Esophagus squamous epithelium (tissue), 5 donors: ENCODE measurements around the gene PLG. TPM values are rescaled to one million over a fixed set of nuclear protein-coding genes. Genes with fewer than 3 reads are reported as not detected.

Experiments used
- DNase-seq: peaks from one replicate; lab custom pipeline; 2025; lab: John Stamatoyannopoulos, UW
- H3K27ac ChIP-seq, 4 donors: fragments of 200-600 bp; sonication (generic); one replicate each; pipeline ENCODE4 v1.5.1; 2016 to 2019; ENCODE audit warnings: mild to moderate bottlenecking in 1 of 4
- H3K27me3 ChIP-seq, 4 donors: fragments of 200-600 bp; sonication (generic); 1 replicate in 3 of 4; 2 replicates in 1 of 4; pipeline versions ENCODE4 v1.5.1 to v1.6.0; 2017 to 2021; ENCODE audit warnings: antibody characterized with exemption in 1 of 4
- H3K36me3 ChIP-seq, 3 donors: fragments of 200-600 bp; sonication (generic); one replicate each; pipeline ENCODE4 v1.5.1; 2016 to 2019
- H3K4me1 ChIP-seq, 3 donors: fragments of 200-600 bp; sonication (generic); one replicate each; pipeline ENCODE4 v1.5.1; 2017 to 2019
- H3K4me3 ChIP-seq, 4 donors: fragments of 200-600 bp; sonication (generic); 1 replicate in 3 of 4; 2 replicates in 1 of 4; pipeline ENCODE4 v1.5.1; 2016 to 2019; ENCODE audit warnings: mild to moderate bottlenecking in 2 of 4, moderate library complexity in 1 of 4
- H3K9me3 ChIP-seq, 3 donors: fragments of 200-600 bp; sonication (generic); one replicate each; pipeline ENCODE4 v1.5.1; 2016 to 2019
- POLR2A ChIP-seq, 4 donors: fragments of 450-650 bp; IDR thresholded peaks; one replicate each; pipeline ENCODE4 v1.6.1; 2017; ENCODE audit warnings: antibody characterized with exemption in 4 of 4, mild to moderate bottlenecking in 4 of 4, moderate library complexity in 3 of 4
- WGBS, 2 donors: methylation state at CpG; one replicate each; pipeline ENCODE4 v1.1.5; 2018; 5-methylcytosine and 5-hydroxymethylcytosine counted together
- intact Hi-C: fragments of 100-400 bp; cut with DNase I; formaldehyde crosslinking; loops from one replicate; pipeline ENCODE4 v1.15.0; 2022
- total RNA-seq, 4 donors: library from RNA; depleted of rRNA; stranded (reverse); fragments of >200 nt; gene quantifications; one replicate each; pipeline ENCODE4 v1.1.0, GENCODE V29; 2016
- TF ChIP-seq, protein P1 (sequence below), 6 experiments: fragments of 450-650 bp in 4 of 6; fragments of 200-600 bp in 2 of 6; sonication (generic) in 2 of 6; IDR thresholded peaks; one replicate each; pipeline ENCODE4 v1.5.1; 2016 to 2019; ENCODE audit warnings: antibody characterized with exemption in 6 of 6, mild to moderate bottlenecking in 4 of 6, moderate library complexity in 4 of 6
- donor health status: DM: yes; HTN: yes; CAD: no.

Gene PLG
- total RNA-seq, 4 donors from 2014 or later, result not detected

- Histone ChIP-seq H3K36me3 (no peaks in the 10 kb centered on the region), H3K4me3 (peak overlapping the region in 3 of 4 donors; percentile 22 to 40 (median 31)), H3K27me3 (no peaks in the 10 kb centered on the region), H3K9me3 (no peaks in the 10 kb centered on the region), H3K4me1 (peaks cover 0 to 69% (median 4%) of the 10 kb centered on the region in 3 donors), H3K27ac (peak overlapping the region; percentile 40 to 86 (median 82))
- no peak for DNase-seq
- TF ChIP-seq POLR2A (IDR thresholded peaks at IDR 0.05), result no peak
- TF ChIP-seq, protein P1, sequence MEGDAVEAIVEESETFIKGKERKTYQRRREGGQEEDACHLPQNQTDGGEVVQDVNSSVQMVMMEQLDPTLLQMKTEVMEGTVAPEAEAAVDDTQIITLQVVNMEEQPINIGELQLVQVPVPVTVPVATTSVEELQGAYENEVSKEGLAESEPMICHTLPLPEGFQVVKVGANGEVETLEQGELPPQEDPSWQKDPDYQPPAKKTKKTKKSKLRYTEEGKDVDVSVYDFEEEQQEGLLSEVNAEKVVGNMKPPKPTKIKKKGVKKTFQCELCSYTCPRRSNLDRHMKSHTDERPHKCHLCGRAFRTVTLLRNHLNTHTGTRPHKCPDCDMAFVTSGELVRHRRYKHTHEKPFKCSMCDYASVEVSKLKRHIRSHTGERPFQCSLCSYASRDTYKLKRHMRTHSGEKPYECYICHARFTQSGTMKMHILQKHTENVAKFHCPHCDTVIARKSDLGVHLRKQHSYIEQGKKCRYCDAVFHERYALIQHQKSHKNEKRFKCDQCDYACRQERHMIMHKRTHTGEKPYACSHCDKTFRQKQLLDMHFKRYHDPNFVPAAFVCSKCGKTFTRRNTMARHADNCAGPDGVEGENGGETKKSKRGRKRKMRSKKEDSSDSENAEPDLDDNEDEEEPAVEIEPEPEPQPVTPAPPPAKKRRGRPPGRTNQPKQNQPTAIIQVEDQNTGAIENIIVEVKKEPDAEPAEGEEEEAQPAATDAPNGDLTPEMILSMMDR (IDR thresholded peaks at IDR 0.05), result no peak
- WGBS, 2 donors, result 56 to 80% methylated on average over 4 to 8 of the region's 9 CpGs
- intact Hi-C loops, result no loop called here
These were observed 87.4 kb downstream of the PLG start for GRCh38 chr6:160789263-160790027.

- Histone ChIP-seq H3K4me3 (peak overlapping the region in 3 of 4 donors; percentile 31 to 40 (median 31)), H3K27me3 (no peaks in the 10 kb centered on the region), H3K4me1 (peaks cover 0 to 77% (median 4%) of the 10 kb centered on the region in 3 donors), H3K27ac (peak overlapping the region; percentile 40 to 86 (median 82)), H3K36me3 (no peaks in the 10 kb centered on the region), H3K9me3 (no peaks in the 10 kb centered on the region)
- 29 to 42% methylated on average over 7 of the region's 7 CpGs for WGBS, 2 donors
- intact Hi-C loops, result no loop called here
- TF ChIP-seq, protein P1 (IDR thresholded peaks at IDR 0.05), result no peak
- TF ChIP-seq POLR2A (IDR thresholded peaks at IDR 0.05), result no peak
- no peak for DNase-seq
These were observed 88.2 kb downstream of the PLG start for GRCh38 chr6:160790028-160790792.

DNA sequence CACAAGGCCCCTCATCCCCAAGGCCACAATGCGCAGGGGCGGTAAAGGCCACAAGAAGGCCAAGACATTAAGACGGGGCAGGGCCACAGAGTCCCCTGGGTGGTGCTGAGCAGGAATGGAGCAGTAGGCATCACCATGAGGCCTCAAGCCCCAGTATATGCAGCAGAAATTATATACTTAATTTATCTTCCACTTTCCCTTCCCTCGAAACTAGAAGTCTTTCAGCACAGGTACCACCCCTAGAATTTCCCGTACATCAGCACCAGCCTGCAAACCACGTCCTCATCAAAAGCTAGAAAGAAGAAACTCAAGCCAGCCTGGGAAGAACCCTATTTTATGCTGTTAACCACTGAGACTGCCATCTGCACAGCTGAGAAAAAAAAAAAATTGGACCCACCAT, 89.4 kb downstream of the PLG start:
- H3K4me3 ChIP-seq, result no peak overlapping the region
- DNase-seq, result no peak
- intact Hi-C loops, result no loop called here
- H3K27me3 ChIP-seq, result no peaks in the 10 kb centered on the region
- peak overlapping the region; percentile 56 to 86 (median 82) for H3K27ac ChIP-seq
- H3K36me3 ChIP-seq, result no peaks in the 10 kb centered on the region
- TF ChIP-seq, protein P1 (IDR thresholded peaks at IDR 0.05), result no peak
- no peak for TF ChIP-seq POLR2A (IDR thresholded peaks at IDR 0.05)
- H3K9me3 ChIP-seq, result no peaks in the 10 kb centered on the region
- peaks cover 0 to 86% (median 4%) of the 10 kb centered on the region in 3 donors for H3K4me1 ChIP-seq
- 50 to 51% methylated on average over 6 of the region's 6 CpGs for WGBS, 2 donors

GRCh38 chr6:160791981-160792418, 90.0 kb downstream of the PLG start:
- Histone ChIP-seq H3K4me3 (no peak overlapping the region), H3K9me3 (no peaks in the 10 kb centered on the region), H3K27ac (peak overlapping the region in 3 of 4 donors; percentile 78 to 86 (median 85)), H3K36me3 (no peaks in the 10 kb centered on the region), H3K27me3 (no peaks in the 10 kb centered on the region), H3K4me1 (peaks cover 0 to 80% (median 4%) of the 10 kb centered on the region in 3 donors)
- intact Hi-C loops, result no loop called here
- 44 to 50% methylated on average over 3 of the region's 3 CpGs for WGBS, 2 donors
- no peak for TF ChIP-seq POLR2A (IDR thresholded peaks at IDR 0.05)
- TF ChIP-seq, protein P1 (IDR thresholded peaks at IDR 0.05), result no peak
- DNase-seq, result no peak
